ENCODE measurements around the gene TNFAIP1. TPM values are rescaled to one million over a fixed set of nuclear protein-coding genes. Genes with fewer than 3 reads are reported as not detected.

The TNFAIP1 gene
- total RNA-seq, 4 donors from 2014 or later, result 51.5 to 81.3 (median 66.4) TPM

DNA sequence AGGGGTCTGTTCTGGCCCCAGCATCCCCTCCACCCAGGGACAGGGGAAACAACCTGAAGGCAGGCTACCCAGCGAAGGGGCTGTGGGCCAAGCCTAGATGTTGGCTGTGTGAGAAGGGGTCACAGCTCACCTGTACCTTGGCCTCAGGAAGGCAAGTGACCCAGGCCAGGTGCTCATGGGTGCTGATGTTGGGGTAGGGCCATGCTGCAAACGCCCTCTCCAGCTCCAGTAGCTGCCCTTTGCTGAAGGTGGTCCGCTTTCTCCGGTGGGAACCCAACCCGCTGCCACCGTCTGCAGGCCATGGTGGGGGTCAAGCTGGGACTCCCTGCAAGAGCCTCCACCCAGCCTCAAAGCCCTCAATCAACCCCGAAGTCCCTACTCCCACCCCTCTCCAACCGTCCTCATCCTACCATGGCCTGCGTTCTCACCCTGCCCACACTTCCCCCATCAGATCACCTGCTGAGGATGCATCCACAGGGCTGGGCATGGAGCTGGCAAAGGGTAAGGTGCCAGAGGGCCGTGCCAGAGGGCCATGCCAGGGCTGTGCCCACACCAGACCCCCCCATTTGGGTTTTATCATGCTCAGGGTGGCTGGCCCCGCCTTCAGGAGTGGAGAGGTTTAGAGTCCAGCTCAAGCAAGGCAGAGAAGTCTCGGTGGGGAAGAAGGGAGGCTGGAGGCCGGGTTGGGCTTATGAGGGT lies 29.3 kb downstream of the TNFAIP1 start, which contains the start of gene SEBOX:
SEBOX (minus strand) TSS at position 535 of the 699 bp plus-strand sequence; CDS start at position 487, 48 bp downstream.
- H3K4me1 ChIP-seq, result no peaks in the 10 kb centered on the region
- no peak for DNase-seq (ENCODE audit: low spot score in 2 of 2)
- H3K27me3 ChIP-seq, result no peaks in the 10 kb centered on the region
- TF ChIP-seq, protein P1, sequence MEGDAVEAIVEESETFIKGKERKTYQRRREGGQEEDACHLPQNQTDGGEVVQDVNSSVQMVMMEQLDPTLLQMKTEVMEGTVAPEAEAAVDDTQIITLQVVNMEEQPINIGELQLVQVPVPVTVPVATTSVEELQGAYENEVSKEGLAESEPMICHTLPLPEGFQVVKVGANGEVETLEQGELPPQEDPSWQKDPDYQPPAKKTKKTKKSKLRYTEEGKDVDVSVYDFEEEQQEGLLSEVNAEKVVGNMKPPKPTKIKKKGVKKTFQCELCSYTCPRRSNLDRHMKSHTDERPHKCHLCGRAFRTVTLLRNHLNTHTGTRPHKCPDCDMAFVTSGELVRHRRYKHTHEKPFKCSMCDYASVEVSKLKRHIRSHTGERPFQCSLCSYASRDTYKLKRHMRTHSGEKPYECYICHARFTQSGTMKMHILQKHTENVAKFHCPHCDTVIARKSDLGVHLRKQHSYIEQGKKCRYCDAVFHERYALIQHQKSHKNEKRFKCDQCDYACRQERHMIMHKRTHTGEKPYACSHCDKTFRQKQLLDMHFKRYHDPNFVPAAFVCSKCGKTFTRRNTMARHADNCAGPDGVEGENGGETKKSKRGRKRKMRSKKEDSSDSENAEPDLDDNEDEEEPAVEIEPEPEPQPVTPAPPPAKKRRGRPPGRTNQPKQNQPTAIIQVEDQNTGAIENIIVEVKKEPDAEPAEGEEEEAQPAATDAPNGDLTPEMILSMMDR (IDR thresholded peaks at IDR 0.05), result no peak
- TF ChIP-seq POLR2A (IDR thresholded peaks at IDR 0.05) (no peak), POLR2AphosphoS5 (IDR thresholded peaks at IDR 0.05) (no peak), EP300 (IDR thresholded peaks at IDR 0.05) (no peak)
- H3K36me3 ChIP-seq, result peaks cover 53% of the 10 kb centered on the region
- H3K4me3 ChIP-seq, result no peak within 1 kb of the TSS
- WGBS, result 94% methylated on average over 12 of the region's 13 CpGs
- H3K9me3 ChIP-seq, result no peaks in the 10 kb centered on the region
- H3K27ac ChIP-seq, result no peak within 1 kb of the TSS

DNA sequence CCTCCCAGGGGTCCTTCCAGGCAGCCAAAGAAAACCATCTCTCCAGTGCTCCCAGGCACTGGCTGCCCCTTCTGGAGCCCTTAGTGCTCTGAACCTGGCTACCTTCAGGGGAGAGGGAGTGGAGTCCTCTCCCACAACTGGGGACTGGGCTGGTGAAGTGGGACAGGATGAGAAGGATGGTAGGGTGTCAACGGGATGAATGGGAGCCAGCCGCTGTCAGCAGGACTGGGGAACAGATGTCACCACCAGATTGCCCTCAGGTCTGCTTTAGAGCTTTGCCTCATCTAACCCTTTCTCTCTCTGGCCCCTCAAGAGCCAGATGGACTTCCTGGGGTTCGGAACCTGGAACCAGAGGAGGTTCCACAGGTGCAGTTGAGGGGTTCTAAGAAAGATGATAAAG lies 29.9 kb downstream of the TNFAIP1 start:
- Histone ChIP-seq H3K9me3 (no peaks in the 10 kb centered on the region), H3K27ac (no peak overlapping the region), H3K4me1 (peaks cover 4% of the 10 kb centered on the region), H3K27me3 (no peaks in the 10 kb centered on the region), H3K36me3 (peaks cover 46% of the 10 kb centered on the region), H3K4me3 (no peak overlapping the region)
- DNase-seq (ENCODE audit: low spot score in 2 of 2), result no peak
- 81% methylated on average over 3 of the region's 3 CpGs for WGBS
- TF ChIP-seq, protein P1 (IDR thresholded peaks at IDR 0.05), result no peak
- TF ChIP-seq EP300 (IDR thresholded peaks at IDR 0.05) (no peak), POLR2A (IDR thresholded peaks at IDR 0.05) (no peak), POLR2AphosphoS5 (IDR thresholded peaks at IDR 0.05) (no peak)

DNA sequence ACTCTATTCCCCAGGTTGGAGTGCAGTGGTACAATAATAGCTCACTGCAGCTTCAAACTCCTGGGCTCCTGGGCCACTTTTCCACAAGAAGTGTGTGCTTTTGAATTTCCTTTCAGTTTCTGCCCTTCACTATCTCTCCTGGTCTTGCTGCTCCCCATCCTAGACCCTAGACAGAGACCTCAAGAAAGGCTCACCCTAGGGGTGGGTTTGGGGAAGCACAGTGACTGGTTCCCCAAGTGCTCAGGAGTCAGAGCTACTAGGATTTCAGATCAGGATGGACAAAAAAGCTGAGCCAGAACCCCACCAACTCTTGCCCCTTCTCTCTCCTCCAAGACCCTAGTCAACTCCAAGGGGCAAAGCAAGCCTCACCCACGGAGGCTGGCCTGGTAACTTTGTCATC lies 31.0 kb downstream of the TNFAIP1 start:
- no peaks in the 10 kb centered on the region for H3K27me3 ChIP-seq
- no peak for DNase-seq (ENCODE audit: low spot score in 2 of 2)
- H3K4me1 ChIP-seq, result peaks cover 14% of the 10 kb centered on the region
- TF ChIP-seq, protein P1 (IDR thresholded peaks at IDR 0.05), result no peak
- TF ChIP-seq POLR2AphosphoS5 (IDR thresholded peaks at IDR 0.05) (no peak), POLR2A (IDR thresholded peaks at IDR 0.05) (no peak), EP300 (IDR thresholded peaks at IDR 0.05) (no peak)
- no peak overlapping the region for H3K27ac ChIP-seq
- peaks cover 35% of the 10 kb centered on the region for H3K36me3 ChIP-seq
- H3K9me3 ChIP-seq, result no peaks in the 10 kb centered on the region
- no peak overlapping the region for H3K4me3 ChIP-seq
- no CpG with 5 or more reads among the region's 1 CpG for whole genome bisulfite sequencing

DNA sequence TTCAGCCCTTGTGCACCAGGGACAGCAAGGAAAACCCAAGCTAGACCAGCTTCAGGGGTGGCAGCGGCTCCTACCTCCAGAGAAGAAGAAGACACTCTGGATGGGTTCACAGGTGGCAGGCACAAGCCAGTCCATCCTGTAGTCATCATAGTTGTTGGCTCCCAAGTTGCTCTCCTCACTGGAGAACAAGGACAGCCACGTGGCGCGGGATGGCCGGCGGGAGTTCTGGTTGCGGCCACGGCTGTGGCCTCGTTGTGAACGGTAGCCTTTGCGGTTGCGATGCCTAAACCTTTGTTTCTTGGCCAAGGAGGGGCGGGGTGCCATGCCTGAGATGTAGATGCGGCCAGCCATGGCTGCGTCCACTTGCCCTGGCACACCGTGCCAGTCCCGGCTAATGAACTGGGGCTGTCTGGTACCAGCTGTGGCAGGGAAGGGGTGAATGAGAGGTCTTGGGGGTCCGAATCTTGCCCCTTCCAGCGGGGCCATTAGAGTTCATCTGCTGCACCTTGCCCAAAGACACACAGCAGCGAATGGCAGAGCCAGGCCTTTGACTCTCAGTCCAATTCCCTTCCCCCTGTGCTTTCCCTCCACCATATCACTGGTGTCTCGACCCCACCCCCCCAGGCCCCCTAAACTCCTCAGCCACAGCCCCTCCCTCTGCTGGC lies 32.2 kb downstream of the TNFAIP1 start:
- DNase-seq (ENCODE audit: low spot score in 2 of 2), result no peak
- H3K27ac ChIP-seq, result no peak overlapping the region
- H3K9me3 ChIP-seq, result no peaks in the 10 kb centered on the region
- peaks cover 23% of the 10 kb centered on the region for H3K36me3 ChIP-seq
- H3K27me3 ChIP-seq, result no peaks in the 10 kb centered on the region
- peaks cover 26% of the 10 kb centered on the region for H3K4me1 ChIP-seq
- 82% methylated on average over 10 of the region's 21 CpGs for WGBS
- H3K4me3 ChIP-seq, result no peak overlapping the region
- no peak for TF ChIP-seq POLR2A (IDR thresholded peaks at IDR 0.05)
- no peak for TF ChIP-seq POLR2AphosphoS5 (IDR thresholded peaks at IDR 0.05)
- TF ChIP-seq, protein P1 (IDR thresholded peaks at IDR 0.05), result no peak
- no peak for TF ChIP-seq EP300 (IDR thresholded peaks at IDR 0.05)

DNA sequence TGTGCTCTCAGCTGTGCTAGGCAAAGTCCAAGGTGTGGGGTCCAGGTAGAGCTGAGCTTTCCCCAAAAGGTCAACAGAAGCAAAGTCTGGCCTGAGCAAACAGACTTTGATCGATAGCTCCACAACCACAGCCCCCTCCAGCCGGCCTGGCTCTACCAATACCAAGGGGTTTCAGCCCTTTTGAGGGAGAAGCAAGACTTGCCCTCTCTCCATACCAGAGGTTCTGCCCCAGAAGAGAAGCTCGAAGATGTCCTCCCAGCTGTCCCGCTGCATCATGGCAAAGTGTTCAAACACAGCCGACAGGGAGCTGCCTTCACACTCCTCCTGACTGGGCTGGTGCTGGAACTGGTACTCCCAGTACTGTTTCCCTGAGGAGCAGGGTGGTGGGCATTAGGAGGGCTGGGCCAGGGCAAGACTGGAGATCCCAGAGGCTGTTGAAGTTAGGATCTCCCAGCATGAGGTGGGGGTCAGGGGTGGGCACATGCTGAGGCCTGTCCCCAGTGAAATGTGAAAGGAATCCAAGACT lies 32.8 kb downstream of the TNFAIP1 start:
- H3K4me3 ChIP-seq, result no peak overlapping the region
- H3K4me1 ChIP-seq, result peaks cover 30% of the 10 kb centered on the region
- WGBS, result 100% methylated on average over 4 of the region's 5 CpGs
- TF ChIP-seq POLR2A (IDR thresholded peaks at IDR 0.05) (no peak), EP300 (IDR thresholded peaks at IDR 0.05) (no peak), POLR2AphosphoS5 (IDR thresholded peaks at IDR 0.05) (no peak)
- TF ChIP-seq, protein P1 (IDR thresholded peaks at IDR 0.05), result no peak
- H3K9me3 ChIP-seq, result no peaks in the 10 kb centered on the region
- peaks cover 17% of the 10 kb centered on the region for H3K36me3 ChIP-seq
- no peak overlapping the region for H3K27ac ChIP-seq
- H3K27me3 ChIP-seq, result no peaks in the 10 kb centered on the region
- no peak for DNase-seq (ENCODE audit: low spot score in 2 of 2)
